OCI-LY3 (cell line): ENCODE results near the gene GLRA3.

Experiments used
- H2AFZ ChIP-seq: fragments of 200-600, 300-600 bp; shearing (Covaris generic); 2 replicates; pipeline ENCODE4 v1.6.0; 2014; ENCODE audit warnings: antibody characterized with exemption, low read depth, low read length
- H3K27ac ChIP-seq: fragments of 200-600, 300-600 bp; sonication (generic); 2 replicates; pipeline ENCODE4 v1.5.1; 2014; ENCODE audit warnings: mild to moderate bottlenecking, low read length, moderate library complexity, mixed read lengths
- H3K27me3 ChIP-seq: fragments of 200-600, 300-600 bp; sonication (generic); 2 replicates; pipeline ENCODE4 v1.6.1; 2014; ENCODE audit warnings: low read depth, low read length, mixed read lengths
- H3K36me3 ChIP-seq: fragments of 200-600, 300-600 bp; sonication (generic); replicated peaks from 2 replicates; pipeline ENCODE3; 2014; ENCODE audit warnings: low read depth, low read length, mixed read lengths
- H3K4me1 ChIP-seq: fragments of 300-600, 200-600 bp; sonication (generic); 2 replicates; pipeline ENCODE4 v1.6.1; 2014; ENCODE audit warnings: low read length, mixed read lengths
- H3K4me2 ChIP-seq: fragments of 200-600, 300-600 bp; sonication (generic); 2 replicates; pipeline ENCODE4 v1.6.1; 2014; ENCODE audit warnings: low read length, mixed read lengths
- H3K4me3 ChIP-seq: fragments of 300-600, 200-600 bp; sonication (generic); 2 replicates; pipeline ENCODE4 v1.5.1; 2014; ENCODE audit warnings: antibody characterized with exemption, mild to moderate bottlenecking, low read length, moderate library complexity
- H3K79me2 ChIP-seq: fragments of 300-600, 200-600 bp; shearing (Covaris generic); 2 replicates; pipeline ENCODE4 v1.6.1; 2014; ENCODE audit warnings: mild to moderate bottlenecking, low read length, mixed read lengths
- H3K9ac ChIP-seq: fragments of 300-600, 200-600 bp; shearing (Covaris generic); 2 replicates; pipeline ENCODE4 v1.6.0; 2014; ENCODE audit warnings: mild to moderate bottlenecking, low read length, moderate library complexity
- H3K9me3 ChIP-seq: fragments of 200-600, 300-600 bp; shearing (Covaris generic); 2 replicates; pipeline ENCODE4 v1.6.1; 2014; ENCODE audit warnings: low read length, mixed read lengths; ENCODE audit not compliant: insufficient read depth
- H4K20me1 ChIP-seq: fragments of 200-600, 300-600 bp; sonication (generic); 2 replicates; pipeline ENCODE4 v1.6.1; 2016; ENCODE audit warnings: low read length, mixed read lengths; ENCODE audit not compliant: insufficient read depth
- CTCF ChIP-seq: fragments of 200-600, 300-600 bp; sonication (generic); IDR thresholded peaks from 2 replicates; pipeline ENCODE4 v1.5.1; 2014; ENCODE audit warnings: antibody characterized with exemption, low read length, low read depth
- EZH2phosphoT487 ChIP-seq: fragments of 200-600 bp; shearing (Covaris generic); IDR thresholded peaks from 2 replicates; pipeline ENCODE4 v1.6.1; 2018; ENCODE audit warnings: antibody characterized with exemption, mixed run types, low read depth

The GLRA3 gene

DNA sequence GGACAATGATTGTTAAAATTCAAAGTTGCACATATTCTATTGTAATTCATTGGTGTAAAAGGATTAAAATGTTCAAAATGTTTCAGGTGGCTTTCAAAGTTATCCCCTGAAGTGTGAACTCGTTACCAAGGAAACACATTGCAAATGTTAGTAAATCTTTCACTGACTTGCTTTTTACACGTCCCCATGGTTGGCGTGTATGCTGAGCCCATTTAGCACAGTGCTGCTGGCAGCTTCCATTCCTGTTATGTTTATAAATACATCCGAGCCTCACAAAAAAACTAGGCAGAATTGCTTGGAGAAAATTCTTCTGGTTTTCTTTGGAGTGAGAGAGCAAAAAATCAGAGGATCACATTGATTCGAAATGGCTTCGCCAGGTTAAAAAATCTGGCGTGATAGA lies 200.9 kb downstream of the GLRA3 start:
- no peak overlapping the region for H3K27ac ChIP-seq
- H2AFZ ChIP-seq: no peak overlapping the region
- H3K9me3 ChIP-seq: no peaks in the 10 kb centered on the region
- H3K27me3 ChIP-seq: no peaks in the 10 kb centered on the region
- TF ChIP-seq EZH2phosphoT487 (no peak), CTCF (no peak)
- no peaks in the 10 kb centered on the region for H3K79me2 ChIP-seq
- H4K20me1 ChIP-seq: no peaks in the 10 kb centered on the region
- H3K4me3 ChIP-seq: no peak overlapping the region
- no peak overlapping the region for H3K4me2 ChIP-seq
- no peak overlapping the region for H3K9ac ChIP-seq
- H3K4me1 ChIP-seq: peaks cover 8% of the 10 kb centered on the region
- H3K36me3 ChIP-seq: no peaks in the 10 kb centered on the region

- Histone ChIP-seq H3K27ac (no peak overlapping the region), H4K20me1 (no peaks in the 10 kb centered on the region), H3K9ac (no peak overlapping the region), H3K4me2 (no peak overlapping the region), H2AFZ (no peak overlapping the region), H3K27me3 (no peaks in the 10 kb centered on the region), H3K36me3 (no peaks in the 10 kb centered on the region), H3K79me2 (no peaks in the 10 kb centered on the region), H3K4me3 (no peak overlapping the region), H3K4me1 (peaks cover 8% of the 10 kb centered on the region), H3K9me3 (no peaks in the 10 kb centered on the region)
- TF ChIP-seq CTCF (no peak), EZH2phosphoT487 (no peak)
Observed at GRCh38 chr4:174627473-174627872, 201.6 kb downstream of the GLRA3 start.

DNA sequence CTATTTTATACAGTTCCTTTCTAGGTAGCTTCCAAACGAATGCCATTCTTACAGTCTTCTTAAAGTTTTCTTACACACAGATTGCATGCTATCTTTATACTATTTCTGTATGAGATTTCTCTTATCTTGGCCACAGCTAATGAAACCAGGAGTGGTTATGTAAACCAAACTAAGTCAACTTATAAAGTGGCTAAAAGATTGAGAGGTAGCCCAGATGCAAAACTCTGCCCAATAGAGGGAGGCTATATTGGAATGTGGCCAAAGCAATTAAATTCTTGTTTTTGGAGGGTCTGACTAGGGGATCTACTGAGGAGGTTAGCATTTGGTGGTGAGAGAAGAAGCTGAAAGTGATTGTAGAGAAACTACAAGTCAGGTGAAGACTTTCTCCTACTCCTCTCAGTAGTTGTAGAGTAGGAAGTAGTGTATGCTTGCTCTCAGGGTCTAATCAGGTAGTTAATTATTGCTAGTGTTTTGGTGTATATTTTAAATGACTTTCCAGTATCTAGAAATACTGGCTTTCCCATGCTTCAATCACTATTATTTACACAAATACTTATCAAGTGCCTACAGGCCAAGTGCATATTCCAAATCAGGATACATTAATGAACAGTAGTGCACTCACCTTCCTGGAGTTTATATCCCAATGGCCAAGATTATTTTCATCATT lies 202.6 kb downstream of the GLRA3 start:
- Histone ChIP-seq H3K79me2 (no peaks in the 10 kb centered on the region), H2AFZ (no peak overlapping the region), H3K27ac (no peak overlapping the region), H3K9me3 (no peaks in the 10 kb centered on the region), H3K9ac (no peak overlapping the region), H4K20me1 (no peaks in the 10 kb centered on the region), H3K4me3 (no peak overlapping the region), H3K36me3 (no peaks in the 10 kb centered on the region), H3K4me2 (no peak overlapping the region), H3K4me1 (peaks cover 2% of the 10 kb centered on the region), H3K27me3 (no peaks in the 10 kb centered on the region)
- TF ChIP-seq CTCF (no peak), EZH2phosphoT487 (no peak)

- no peak overlapping the region for H3K4me2 ChIP-seq
- H3K36me3 ChIP-seq: no peaks in the 10 kb centered on the region
- no peak overlapping the region for H3K9ac ChIP-seq
- H3K79me2 ChIP-seq: no peaks in the 10 kb centered on the region
- no peaks in the 10 kb centered on the region for H4K20me1 ChIP-seq
- peaks cover 4% of the 10 kb centered on the region; the same call in 1 of the 2 replicates for H3K4me1 ChIP-seq
- TF ChIP-seq EZH2phosphoT487 (no peak), CTCF (no peak)
- peaks cover 2% of the 10 kb centered on the region; the same call in 1 of the 2 replicates for H3K9me3 ChIP-seq
- H3K27ac ChIP-seq: no peak overlapping the region
- H3K4me3 ChIP-seq: no peak overlapping the region
- H2AFZ ChIP-seq: no peak overlapping the region
- H3K27me3 ChIP-seq: no peaks in the 10 kb centered on the region
Observed at GRCh38 chr4:174616661-174617060, 212.4 kb downstream of the GLRA3 start.
